Mesenchymal stem cell (in vitro differentiated cells and primary cell): ENCODE measurements around the gene CDKN2B-AS1.

ENCODE experiments used
- DNase-seq: peaks from one replicate; pipeline ENCODE4 v3.0.0-alpha.2; 2013
- H2AFZ ChIP-seq: one replicate; pipeline ENCODE4 v1.6.1; 2013; ENCODE audit warnings: low read depth, mild to moderate bottlenecking, control low read depth, inconsistent platforms, low read length, moderate library complexity
- H2AK5ac ChIP-seq: 2 replicates; pipeline ENCODE4 v1.6.1; 2013; ENCODE audit warnings: low read length, moderate library complexity, mild to moderate bottlenecking, inconsistent platforms; ENCODE audit not compliant: severe bottlenecking
- H2BK120ac ChIP-seq: one replicate; pipeline ENCODE4 v1.6.1; 2013; ENCODE audit warnings: low read depth, mild to moderate bottlenecking, inconsistent platforms, low read length, moderate library complexity
- H2BK12ac ChIP-seq, 2 experiments: one replicate each; pipeline ENCODE4 v1.6.1; 2013; ENCODE audit warnings: inconsistent platforms in 2 of 2, low read length in 2 of 2, mild to moderate bottlenecking in 2 of 2, moderate library complexity in 2 of 2, control low read depth in 1 of 2
- H2BK15ac ChIP-seq: one replicate; pipeline ENCODE4 v1.6.1; 2013; ENCODE audit warnings: mild to moderate bottlenecking, low read depth, inconsistent platforms; ENCODE audit not compliant: poor library complexity, severe bottlenecking
- H2BK5ac ChIP-seq: 2 replicates; pipeline ENCODE4 v1.6.1; 2013; ENCODE audit warnings: low read depth, mild to moderate bottlenecking, low read length, control low read depth, inconsistent platforms; ENCODE audit not compliant: poor library complexity, severe bottlenecking
- H3K14ac ChIP-seq, 2 experiments: one replicate each; pipeline ENCODE4 v1.6.1; 2013; ENCODE audit warnings: inconsistent platforms in 2 of 2, low read length in 2 of 2, control low read depth in 1 of 2, mild to moderate bottlenecking in 1 of 2, moderate library complexity in 1 of 2
- H3K18ac ChIP-seq, 2 experiments: one replicate each; pipeline ENCODE4 v1.6.1; 2013; ENCODE audit warnings: inconsistent platforms in 2 of 2, low read length in 2 of 2, control low read depth in 1 of 2, low read depth in 1 of 2, mild to moderate bottlenecking in 1 of 2
- H3K23ac ChIP-seq, 2 experiments: one replicate each; pipeline ENCODE4 v1.6.1; 2013; ENCODE audit warnings: inconsistent platforms in 2 of 2, low read length in 2 of 2, mild to moderate bottlenecking in 2 of 2, moderate library complexity in 2 of 2, control low read depth in 1 of 2
- H3K27ac ChIP-seq: 2 replicates; pipeline ENCODE4 v1.5.1; 2013; ENCODE audit warnings: mild to moderate bottlenecking, moderate library complexity, low read length, control low read depth, inconsistent platforms; ENCODE audit not compliant: poor library complexity, severe bottlenecking
- H3K27me3 ChIP-seq, 2 experiments: 2 replicates each; pipeline versions ENCODE4 v1.6.1 to v1.7.0; 2013; ENCODE audit warnings: low read length in 2 of 2, mild to moderate bottlenecking in 2 of 2, moderate library complexity in 2 of 2, control low read depth in 1 of 2, inconsistent platforms in 1 of 2; ENCODE audit not compliant: control insufficient read depth in 1 of 2, insufficient read depth in 1 of 2
- H3K36me3 ChIP-seq, 2 experiments: 2 replicates each; pipeline versions ENCODE4 v1.6.1 to v1.7.0; 2013; ENCODE audit warnings: low read length in 2 of 2, control low read depth in 1 of 2, inconsistent platforms in 1 of 2, low read depth in 1 of 2, mild to moderate bottlenecking in 1 of 2; ENCODE audit not compliant: insufficient read depth in 2 of 2, control insufficient read depth in 1 of 2
- H3K4ac ChIP-seq, 2 experiments: one replicate each; pipeline ENCODE4 v1.6.1; 2013; ENCODE audit warnings: inconsistent platforms in 2 of 2, low read length in 2 of 2, mild to moderate bottlenecking in 2 of 2, moderate library complexity in 2 of 2, control low read depth in 1 of 2, low read depth in 1 of 2
- H3K4me1 ChIP-seq: 2 replicates; pipeline ENCODE4 v1.6.1; 2013; ENCODE audit warnings: low read depth, low read length, control low read depth; ENCODE audit not compliant: control insufficient read depth, insufficient read depth
- H3K4me2 ChIP-seq: 2 replicates; pipeline ENCODE4 v1.6.1; 2013; ENCODE audit warnings: low read length, mild to moderate bottlenecking, inconsistent platforms; ENCODE audit not compliant: poor library complexity, severe bottlenecking
- H3K4me3 ChIP-seq, 2 experiments: 2 replicates each; pipeline versions ENCODE4 v1.5.1 to v1.7.0; 2013; ENCODE audit warnings: low read length in 2 of 2, mild to moderate bottlenecking in 2 of 2, control low read depth in 1 of 2, low read depth in 1 of 2; ENCODE audit not compliant: insufficient read depth in 1 of 2
- H3K79me1 ChIP-seq: replicated peaks from 2 replicates; pipeline ENCODE4 v1.6.1; 2013; ENCODE audit warnings: mild to moderate bottlenecking, control low read depth, low read length, inconsistent platforms; ENCODE audit not compliant: poor library complexity, severe bottlenecking
- H3K9ac ChIP-seq: 2 replicates; pipeline ENCODE4 v1.7.0; 2013; ENCODE audit warnings: mild to moderate bottlenecking, low read length, moderate library complexity
- H3K9me3 ChIP-seq: 2 replicates; pipeline ENCODE4 v1.7.0; 2013; ENCODE audit warnings: mild to moderate bottlenecking, low read length; ENCODE audit not compliant: control insufficient read depth
- H4K8ac ChIP-seq: one replicate; pipeline ENCODE4 v1.6.1; 2013; ENCODE audit warnings: inconsistent platforms, mild to moderate bottlenecking, low read length, moderate library complexity
- H4K91ac ChIP-seq: one replicate; pipeline ENCODE4 v1.6.1; 2013; ENCODE audit warnings: mild to moderate bottlenecking, low read length, inconsistent platforms
- WGBS: methylation state at CpG from one replicate; pipeline ENCODE4 v1.1.7; 2013; ENCODE audit warnings: mixed read lengths; 5-methylcytosine and 5-hydroxymethylcytosine counted together

CDKN2B-AS1 gene

GRCh38 chr9:22052376-22052945, 57.9 kb downstream of the CDKN2B-AS1 start:
- Histone ChIP-seq H3K79me1 (no peaks in the 10 kb centered on the region), H3K4ac (no peak overlapping the region), H2AK5ac (no peak overlapping the region), H3K4me3 (no peak overlapping the region), H3K36me3 (peaks cover 1 to 7% of the 10 kb centered on the region in 2 experiments), H3K4me2 (no peak overlapping the region), H2AFZ (no peak overlapping the region), H3K9ac (peak overlapping the region; percentile 10), H2BK5ac (no peak overlapping the region), H3K23ac (no peak overlapping the region), H2BK120ac (no peak overlapping the region), H2BK12ac (no peak overlapping the region), H3K14ac (no peak overlapping the region), H3K27ac (peak overlapping the region; percentile 24), H3K4me1 (no peaks in the 10 kb centered on the region), H3K9me3 (no peaks in the 10 kb centered on the region), H4K8ac (no peak overlapping the region), H4K91ac (no peak overlapping the region), H3K27me3 (no peaks in the 10 kb centered on the region), H2BK15ac (no peak overlapping the region), H3K18ac (no peak overlapping the region)
- peak; percentile 95 for DNase-seq
- WGBS, result 0% methylated on average over 3 of the region's 4 CpGs

GRCh38 chr9:22053178-22053577, 58.6 kb downstream of the CDKN2B-AS1 start:
- Histone ChIP-seq H3K4me1 (no peaks in the 10 kb centered on the region), H2AFZ (no peak overlapping the region), H4K91ac (no peak overlapping the region), H3K4ac (no peak overlapping the region), H3K27ac (peak overlapping the region; percentile 34), H4K8ac (no peak overlapping the region), H2BK5ac (no peak overlapping the region), H2BK120ac (no peak overlapping the region), H3K4me2 (no peak overlapping the region), H3K23ac (no peak overlapping the region), H2BK12ac (no peak overlapping the region), H3K18ac (no peak overlapping the region), H3K4me3 (no peak overlapping the region), H3K9ac (peak overlapping the region; percentile 10), H3K14ac (no peak overlapping the region), H3K79me1 (no peaks in the 10 kb centered on the region), H2BK15ac (no peak overlapping the region), H3K9me3 (no peaks in the 10 kb centered on the region), H3K27me3 (no peaks in the 10 kb centered on the region), H3K36me3 (peaks cover 6 to 10% of the 10 kb centered on the region in 2 experiments), H2AK5ac (no peak overlapping the region)
- WGBS, result 33% methylated on average over 1 of the region's 2 CpGs
- DNase-seq, result no peak

- H3K4me3 ChIP-seq, result no peak overlapping the region
- H3K4me1 ChIP-seq, result no peaks in the 10 kb centered on the region
- H2BK5ac ChIP-seq, result no peak overlapping the region
- no peak overlapping the region for H3K18ac ChIP-seq
- no peak overlapping the region for H3K9ac ChIP-seq
- H3K4ac ChIP-seq, result no peak overlapping the region
- H3K14ac ChIP-seq, result no peak overlapping the region
- DNase-seq, result no peak
- H3K4me2 ChIP-seq, result no peak overlapping the region
- no peak overlapping the region for H2BK15ac ChIP-seq
- no peak overlapping the region for H2AK5ac ChIP-seq
- H3K9me3 ChIP-seq, result no peaks in the 10 kb centered on the region
- no peak overlapping the region for H4K91ac ChIP-seq
- no peak overlapping the region for H2BK120ac ChIP-seq
- WGBS, result 84% methylated on average over 2 of the region's 3 CpGs
- no peaks in the 10 kb centered on the region for H3K79me1 ChIP-seq
- H3K27me3 ChIP-seq, result no peaks in the 10 kb centered on the region
- H3K23ac ChIP-seq, result no peak overlapping the region
- H3K36me3 ChIP-seq, result peaks cover 6 to 15% of the 10 kb centered on the region in 2 experiments
- H4K8ac ChIP-seq, result no peak overlapping the region
- no peak overlapping the region for H2AFZ ChIP-seq
- H2BK12ac ChIP-seq, result peak overlapping the region in 1 of 2 experiments; percentile 90
- H3K27ac ChIP-seq, result no peak overlapping the region
These were observed 59.5 kb downstream of the CDKN2B-AS1 start for GRCh38 chr9:22054076-22054475.

DNA sequence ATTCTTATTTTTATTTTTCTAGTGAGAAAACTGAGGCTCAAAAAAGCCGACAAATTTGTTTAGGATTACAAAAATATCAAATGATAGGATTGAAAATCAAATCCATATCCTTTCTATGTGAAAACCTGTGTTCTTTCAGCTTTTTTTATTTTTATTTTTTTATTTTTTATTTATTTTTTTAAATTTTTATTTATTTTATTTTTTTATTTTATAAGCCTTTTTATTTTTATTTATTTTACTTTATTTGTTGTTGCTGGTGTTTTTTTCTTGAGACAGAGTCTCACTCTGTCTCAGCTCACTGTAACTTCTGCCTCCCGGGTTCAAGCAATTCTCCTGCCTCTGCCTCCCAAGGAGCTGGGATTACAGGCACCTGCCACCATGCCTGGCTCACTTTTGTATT, 59.9 kb downstream of the CDKN2B-AS1 start:
- Histone ChIP-seq H3K4ac (no peak overlapping the region), H3K9me3 (no peaks in the 10 kb centered on the region), H3K9ac (no peak overlapping the region), H2BK15ac (no peak overlapping the region), H2BK5ac (no peak overlapping the region), H3K79me1 (no peaks in the 10 kb centered on the region), H3K27ac (no peak overlapping the region), H4K91ac (no peak overlapping the region), H3K4me2 (no peak overlapping the region), H3K14ac (no peak overlapping the region), H3K36me3 (peaks cover 6 to 15% of the 10 kb centered on the region in 2 experiments), H2BK120ac (no peak overlapping the region), H3K18ac (no peak overlapping the region), H2BK12ac (no peak overlapping the region), H3K23ac (no peak overlapping the region), H3K4me3 (no peak overlapping the region), H4K8ac (no peak overlapping the region), H3K27me3 (no peaks in the 10 kb centered on the region), H2AFZ (no peak overlapping the region), H3K4me1 (no peaks in the 10 kb centered on the region), H2AK5ac (no peak overlapping the region)
- no peak for DNase-seq
- 100% methylated on average over 1 of the region's 2 CpGs for WGBS
